Erythroblast (primary cell): ENCODE results near the gene DIP2C.

Experiments
- GATA1 ChIP-seq: IDR thresholded peaks from 2 replicates; pipeline ENCODE4 v1.6.1; 2011; ENCODE audit warnings: low read depth, mild to moderate bottlenecking, control low read depth, low read length, moderate library complexity
- POLR2A ChIP-seq: IDR thresholded peaks from 2 replicates; pipeline ENCODE4 v1.6.1; 2011; ENCODE audit warnings: mild to moderate bottlenecking, low read length

GRCh38 chr10:618229-618989, 71.1 kb downstream of the DIP2C start:
- TF ChIP-seq POLR2A (no peak), GATA1 (no peak)
